HUDEP-2 (cell line): ENCODE data around the gene GAB2.

Experiments used
- DNase-seq, 76 experiments: peaks; one replicate each; lab custom pipeline; 2025; ENCODE audit not compliant: unreplicated experiment in 76 of 76; lab: John Stamatoyannopoulos, UW

The GAB2 gene

DNA sequence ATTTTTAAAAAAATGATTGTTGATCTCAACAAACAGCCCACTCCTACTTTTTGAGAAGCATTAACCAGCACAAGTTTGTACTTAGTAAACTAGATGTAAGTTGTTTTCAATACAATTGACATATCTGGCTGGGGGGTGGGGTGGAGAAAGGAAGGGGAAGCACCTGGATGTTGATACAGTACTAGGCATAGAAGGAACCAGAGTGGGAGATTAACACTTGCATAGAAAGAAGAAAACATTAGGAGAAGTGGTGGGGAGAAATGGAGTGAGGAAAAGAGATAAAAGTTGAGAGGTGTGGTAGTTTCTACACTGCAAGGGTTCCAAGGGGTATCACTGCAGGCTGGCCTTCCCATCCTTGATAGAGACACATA lies 10.6 kb upstream of the GAB2 start:
- no peak for DNase-seq

- DNase-seq, result no peak
These were observed 10.1 kb upstream of the GAB2 start for GRCh38 chr11:78427615-78428265.

- no peak for DNase-seq
These were observed 9.2 kb upstream of the GAB2 start for GRCh38 chr11:78426845-78427244.

GRCh38 chr11:78425399-78426070 lies 7.9 kb upstream of the GAB2 start:
- DNase-seq, result no peak

GRCh38 chr11:78424334-78425270 lies 7.0 kb upstream of the GAB2 start:
- DNase-seq, result no peak

DNA sequence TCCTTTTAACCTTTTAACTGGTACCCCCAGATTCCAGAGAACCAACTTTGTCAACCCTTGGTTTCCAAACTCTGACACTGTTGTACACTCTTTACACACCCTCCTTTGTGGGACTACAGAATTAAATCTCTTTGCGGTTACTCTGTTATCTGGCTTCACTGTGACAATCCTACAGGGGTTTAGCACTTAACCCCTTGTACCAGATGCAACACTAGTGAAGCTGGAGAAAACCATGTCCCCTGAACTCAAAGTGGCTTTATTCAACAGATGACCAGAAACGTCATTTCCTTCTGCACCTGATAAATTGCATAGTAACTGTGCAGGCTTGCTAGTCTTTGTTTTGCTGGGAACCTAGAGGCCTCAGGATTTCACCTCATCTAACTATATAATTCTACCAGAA lies 5.6 kb upstream of the GAB2 start:
- no peak for DNase-seq

DNA sequence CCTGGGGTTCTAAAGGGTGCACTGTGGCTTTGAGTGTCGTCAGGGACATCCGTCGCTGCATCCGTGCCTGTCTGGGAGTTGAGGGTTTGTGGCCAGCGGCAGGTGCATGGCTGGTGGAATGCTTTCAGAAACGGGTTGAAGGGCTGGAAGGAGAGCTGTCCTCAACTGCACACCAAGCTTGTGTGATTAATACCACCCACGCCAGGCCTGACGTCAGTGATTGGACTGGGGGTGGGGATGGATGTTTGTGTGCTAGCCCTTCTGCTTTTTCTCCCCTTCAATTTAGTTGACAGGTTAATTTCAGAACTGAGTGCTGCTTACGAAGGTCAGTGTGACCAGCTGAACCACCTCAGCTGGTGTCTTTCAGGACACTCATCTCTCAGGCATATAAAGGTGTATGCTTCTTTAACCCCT lies 3.2 kb upstream of the GAB2 start:
- peak in 3 of 76 experiments; percentile 9 to 38 (median 12) for DNase-seq

DNA sequence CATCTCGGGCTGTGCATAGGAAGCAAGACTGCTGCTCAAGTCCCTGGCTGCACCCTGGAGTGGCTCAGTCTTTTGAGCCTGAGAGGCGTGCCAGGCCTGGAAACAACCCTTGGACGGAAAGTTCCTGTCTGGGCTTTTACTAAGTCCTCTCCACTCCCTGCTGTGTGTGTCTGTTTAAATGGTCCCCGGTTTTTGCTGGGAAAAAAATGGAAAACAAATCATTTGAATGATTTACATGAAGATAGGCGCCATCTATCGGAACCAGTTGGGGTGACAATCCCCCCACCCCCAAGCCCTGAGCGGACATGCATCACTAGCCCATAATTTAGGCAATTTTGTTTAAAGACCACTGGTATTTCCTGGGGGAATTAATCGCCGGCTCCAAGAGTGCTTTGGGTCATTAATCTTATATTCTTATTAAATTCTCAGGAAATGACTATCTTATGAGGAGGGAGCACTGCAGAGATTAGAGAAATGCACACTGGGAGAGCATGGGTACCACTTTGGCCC lies 2.7 kb upstream of the GAB2 start:
- peak in 32 of 76 experiments; percentile 11 to 54 (median 32) for DNase-seq

GRCh38 chr11:78419327-78419726 lies 1.7 kb upstream of the GAB2 start:
- DNase-seq, result no peak

- DNase-seq, result no peak
These were observed 1.1 kb upstream of the GAB2 start for GRCh38 chr11:78418584-78419211.

DNA sequence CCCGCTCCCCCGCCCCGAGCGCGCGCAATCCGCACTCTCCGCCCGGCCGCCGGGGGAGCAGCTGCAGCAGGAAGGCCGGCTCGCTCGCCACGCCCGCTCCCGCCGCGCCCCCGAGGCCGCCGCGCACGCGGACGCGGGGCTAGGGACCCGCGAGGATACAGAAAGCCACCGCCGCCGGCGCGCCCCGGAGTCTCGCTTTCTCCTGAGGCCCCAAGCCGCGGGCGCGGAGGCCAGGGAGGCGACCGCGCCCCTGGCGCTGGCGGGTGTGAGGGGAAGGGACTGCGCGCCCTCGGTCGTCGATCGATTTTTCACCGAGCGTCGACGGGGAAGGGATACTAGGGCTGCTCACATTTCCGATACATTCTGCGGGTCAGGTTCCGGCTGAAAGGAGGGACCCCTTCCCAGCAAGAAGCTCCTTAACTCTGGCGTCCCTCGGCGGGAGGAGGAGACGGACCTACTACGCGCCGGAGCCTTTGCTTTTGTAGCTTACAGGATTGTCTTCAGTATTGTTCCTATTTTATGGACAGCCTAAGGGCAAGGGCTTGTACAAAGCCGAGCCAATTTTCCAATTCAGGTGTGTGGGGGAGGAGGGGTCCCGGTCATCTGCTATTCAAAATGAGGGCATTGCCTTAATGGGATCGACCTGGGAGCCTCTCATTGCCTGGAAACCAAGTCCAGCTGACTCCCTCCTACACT lies 416 bp upstream of the GAB2 start:
- DNase-seq, result peak in 63 of 76 experiments; percentile 6 to 84 (median 61)

- peak in 73 of 76 experiments; percentile 21 to 88 (median 71) for DNase-seq
These were observed 1.1 kb downstream of the GAB2 start for GRCh38 chr11:78416285-78417174.

GRCh38 chr11:78415338-78415737 lies 2.3 kb downstream of the GAB2 start:
- DNase-seq, result no peak

DNA sequence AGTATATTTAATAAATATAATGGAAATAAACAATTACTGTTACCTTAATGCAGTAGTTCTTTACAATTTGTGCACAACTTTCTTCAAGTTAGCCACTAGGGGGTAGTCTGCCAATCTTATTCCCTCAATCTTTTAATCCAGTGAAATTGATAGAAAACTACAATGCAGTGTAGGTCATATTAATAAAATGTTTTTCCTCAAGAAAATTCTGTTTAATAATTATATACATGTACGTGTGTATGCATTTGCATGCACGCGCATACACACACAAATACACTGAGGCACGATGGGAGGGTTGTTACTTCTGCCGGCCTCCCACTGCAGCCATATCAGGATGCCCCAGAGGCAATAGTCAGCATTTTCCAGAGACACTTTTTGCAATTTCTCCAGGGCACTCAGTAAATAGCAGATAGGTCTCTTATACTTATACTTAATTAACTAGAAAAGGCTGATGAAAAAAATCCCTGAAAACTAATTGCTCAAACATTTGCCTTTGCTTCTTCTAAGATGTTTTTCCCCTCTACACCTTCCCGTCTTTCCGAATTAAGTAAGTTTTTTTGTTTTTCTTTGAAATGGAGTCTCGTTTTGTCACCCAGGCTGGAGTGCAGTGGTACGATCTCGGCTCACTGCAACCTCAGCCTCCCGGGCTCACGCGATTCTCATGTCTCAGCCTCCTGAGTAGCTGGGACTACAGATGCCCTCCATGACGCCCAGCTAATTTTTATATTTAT lies 3.1 kb downstream of the GAB2 start:
- peak in 1 of 76 experiments; percentile 10 for DNase-seq

GRCh38 chr11:78408619-78409018 lies 9.0 kb downstream of the GAB2 start:
- no peak for DNase-seq

DNA sequence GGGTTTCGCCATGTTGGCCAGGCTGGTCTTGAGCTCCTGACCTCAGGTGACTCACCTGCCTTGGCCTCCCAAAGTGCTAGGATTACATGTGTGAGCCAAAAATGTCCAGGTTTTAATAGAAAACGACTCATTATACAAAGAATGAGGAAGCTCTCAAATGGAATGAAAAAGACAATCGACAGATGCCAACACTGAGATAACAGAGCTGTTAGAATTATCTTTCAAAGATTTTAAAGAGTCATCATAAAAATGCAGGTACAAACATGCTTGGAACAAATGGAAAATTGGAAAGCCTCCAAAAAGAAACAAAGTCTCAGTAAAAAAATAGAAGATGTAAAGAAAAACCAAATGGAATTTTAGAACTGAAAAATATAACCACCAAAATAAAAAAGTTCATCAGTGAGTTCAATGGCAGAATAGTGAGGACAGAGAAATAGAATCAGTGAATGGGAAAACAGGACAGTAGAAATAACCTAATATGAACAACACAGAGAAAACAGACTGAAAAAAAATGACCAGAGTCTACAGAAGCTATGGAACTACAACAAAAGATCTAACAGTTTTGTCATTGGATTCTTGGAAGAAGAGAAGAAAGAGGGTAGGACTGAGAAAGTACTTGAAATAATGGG lies 10.9 kb downstream of the GAB2 start:
- DNase-seq, result peak in 6 of 76 experiments; percentile 12 to 45 (median 42)

GRCh38 chr11:78405805-78406204 lies 11.8 kb downstream of the GAB2 start:
- DNase-seq, result no peak

- no peak for DNase-seq
These were observed 13.8 kb downstream of the GAB2 start for GRCh38 chr11:78403781-78404180.
